ENCODE data around the gene LSM4. TPM values are rescaled to one million over a fixed set of nuclear protein-coding genes. Genes with fewer than 3 reads are reported as not detected.

LSM4 gene
- total and polyA plus RNA-seq, 2 of the 13 experiments (the other 11 are each of a cell fraction or from before 2014, with no cell fraction given) = 65.8 to 166 TPM

DNA sequence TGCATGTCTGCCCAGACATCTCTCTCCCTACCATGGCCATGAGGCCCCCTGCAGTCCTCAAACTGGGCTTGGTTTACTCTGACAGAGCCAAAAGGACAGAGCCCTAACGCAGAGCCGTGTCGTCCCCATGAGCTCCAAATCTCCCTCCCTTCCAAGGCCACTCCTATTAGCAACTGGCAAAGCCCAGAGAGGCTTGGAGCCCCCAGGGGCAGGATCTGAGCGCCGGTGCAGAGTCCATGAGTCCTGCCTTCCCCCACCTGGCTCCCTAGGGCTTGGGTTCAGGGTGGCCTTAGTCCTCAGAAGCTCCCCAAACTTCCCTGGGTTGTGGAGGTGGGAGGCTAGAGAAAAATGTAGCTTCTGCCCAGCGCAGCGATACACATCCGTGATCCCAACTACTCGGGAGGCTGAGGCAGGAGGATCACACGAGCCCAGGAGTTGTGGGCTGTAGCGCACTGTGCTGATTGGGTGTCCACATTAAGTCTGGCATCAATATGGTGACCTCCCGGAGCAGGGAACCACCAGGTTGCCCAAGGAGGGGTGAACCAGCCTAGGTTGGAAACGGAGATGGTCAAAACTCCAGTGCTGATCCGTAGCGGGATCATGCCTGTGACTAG, 10.1 kb upstream of the LSM4 start (continued):
- TF ChIP-seq, protein P1, sequence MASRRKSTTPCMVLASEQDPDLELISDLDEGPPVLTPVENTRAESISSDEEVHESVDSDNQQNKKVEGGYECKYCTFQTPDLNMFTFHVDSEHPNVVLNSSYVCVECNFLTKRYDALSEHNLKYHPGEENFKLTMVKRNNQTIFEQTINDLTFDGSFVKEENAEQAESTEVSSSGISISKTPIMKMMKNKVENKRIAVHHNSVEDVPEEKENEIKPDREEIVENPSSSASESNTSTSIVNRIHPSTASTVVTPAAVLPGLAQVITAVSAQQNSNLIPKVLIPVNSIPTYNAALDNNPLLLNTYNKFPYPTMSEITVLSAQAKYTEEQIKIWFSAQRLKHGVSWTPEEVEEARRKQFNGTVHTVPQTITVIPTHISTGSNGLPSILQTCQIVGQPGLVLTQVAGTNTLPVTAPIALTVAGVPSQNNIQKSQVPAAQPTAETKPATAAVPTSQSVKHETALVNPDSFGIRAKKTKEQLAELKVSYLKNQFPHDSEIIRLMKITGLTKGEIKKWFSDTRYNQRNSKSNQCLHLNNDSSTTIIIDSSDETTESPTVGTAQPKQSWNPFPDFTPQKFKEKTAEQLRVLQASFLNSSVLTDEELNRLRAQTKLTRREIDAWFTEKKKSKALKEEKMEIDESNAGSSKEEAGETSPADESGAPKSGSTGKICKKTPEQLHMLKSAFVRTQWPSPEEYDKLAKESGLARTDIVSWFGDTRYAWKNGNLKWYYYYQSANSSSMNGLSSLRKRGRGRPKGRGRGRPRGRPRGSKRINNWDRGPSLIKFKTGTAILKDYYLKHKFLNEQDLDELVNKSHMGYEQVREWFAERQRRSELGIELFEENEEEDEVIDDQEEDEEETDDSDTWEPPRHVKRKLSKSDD (CRISPR knock-in tag; IDR thresholded peaks at IDR 0.05; ENCODE audit: low read depth) = no peak
- TF ChIP-seq ZNF670 (CRISPR knock-in tag; IDR thresholded peaks at IDR 0.05; ENCODE audit: borderline replicate concordance) (no peak), MIXL1 (CRISPR knock-in tag; IDR thresholded peaks at IDR 0.05) (no peak), KLF11 (CRISPR knock-in tag; IDR thresholded peaks at IDR 0.05) (0 out of 2 replicates have a peak, but pooled peaks have one; percentile 40), ZNF672 (CRISPR knock-in tag; IDR thresholded peaks at IDR 0.05) (no peak), MED8 (CRISPR knock-in tag; IDR thresholded peaks at IDR 0.05; ENCODE audit: insufficient replicate concordance) (no peak), ZNF501 (CRISPR knock-in tag; IDR thresholded peaks at IDR 0.05) (no peak), ZNF230 (CRISPR knock-in tag; IDR thresholded peaks at IDR 0.05) (0 out of 2 replicates have a peak, but pooled peaks have one; percentile 33), FOSL1 (CRISPR knock-in tag; IDR thresholded peaks at IDR 0.05; ENCODE audit: borderline replicate concordance) (no peak), ZNF850 (CRISPR knock-in tag; conservative IDR thresholded peaks at IDR 0.05) (no peak), MATR3 (CRISPR knock-in tag; IDR thresholded peaks at IDR 0.05) (no peak), ZNF569 (CRISPR knock-in tag; IDR thresholded peaks at IDR 0.05; ENCODE audit: borderline replicate concordance) (no peak), TGIF2 (CRISPR knock-in tag; IDR thresholded peaks at IDR 0.05) (no peak), NPAS2 (CRISPR knock-in tag; IDR thresholded peaks at IDR 0.05; ENCODE audit: borderline replicate concordance) (no peak)
- TF ChIP-seq, protein P2, sequence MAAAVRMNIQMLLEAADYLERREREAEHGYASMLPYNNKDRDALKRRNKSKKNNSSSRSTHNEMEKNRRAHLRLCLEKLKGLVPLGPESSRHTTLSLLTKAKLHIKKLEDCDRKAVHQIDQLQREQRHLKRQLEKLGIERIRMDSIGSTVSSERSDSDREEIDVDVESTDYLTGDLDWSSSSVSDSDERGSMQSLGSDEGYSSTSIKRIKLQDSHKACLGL (CRISPR knock-in tag; IDR thresholded peaks at IDR 0.05) = 0 out of 2 replicates have a peak, but pooled peaks have one; percentile 26
- TF ChIP-seq, protein P3, sequence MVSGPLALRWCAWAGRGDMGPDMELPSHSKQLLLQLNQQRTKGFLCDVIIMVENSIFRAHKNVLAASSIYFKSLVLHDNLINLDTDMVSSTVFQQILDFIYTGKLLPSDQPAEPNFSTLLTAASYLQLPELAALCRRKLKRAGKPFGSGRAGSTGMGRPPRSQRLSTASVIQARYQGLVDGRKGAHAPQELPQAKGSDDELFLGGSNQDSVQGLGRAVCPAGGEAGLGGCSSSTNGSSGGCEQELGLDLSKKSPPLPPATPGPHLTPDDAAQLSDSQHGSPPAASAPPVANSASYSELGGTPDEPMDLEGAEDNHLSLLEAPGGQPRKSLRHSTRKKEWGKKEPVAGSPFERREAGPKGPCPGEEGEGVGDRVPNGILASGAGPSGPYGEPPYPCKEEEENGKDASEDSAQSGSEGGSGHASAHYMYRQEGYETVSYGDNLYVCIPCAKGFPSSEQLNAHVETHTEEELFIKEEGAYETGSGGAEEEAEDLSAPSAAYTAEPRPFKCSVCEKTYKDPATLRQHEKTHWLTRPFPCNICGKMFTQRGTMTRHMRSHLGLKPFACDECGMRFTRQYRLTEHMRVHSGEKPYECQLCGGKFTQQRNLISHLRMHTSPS (CRISPR knock-in tag; IDR thresholded peaks at IDR 0.05; ENCODE audit: low read depth) = no peak
- TF ChIP-seq, protein P4, sequence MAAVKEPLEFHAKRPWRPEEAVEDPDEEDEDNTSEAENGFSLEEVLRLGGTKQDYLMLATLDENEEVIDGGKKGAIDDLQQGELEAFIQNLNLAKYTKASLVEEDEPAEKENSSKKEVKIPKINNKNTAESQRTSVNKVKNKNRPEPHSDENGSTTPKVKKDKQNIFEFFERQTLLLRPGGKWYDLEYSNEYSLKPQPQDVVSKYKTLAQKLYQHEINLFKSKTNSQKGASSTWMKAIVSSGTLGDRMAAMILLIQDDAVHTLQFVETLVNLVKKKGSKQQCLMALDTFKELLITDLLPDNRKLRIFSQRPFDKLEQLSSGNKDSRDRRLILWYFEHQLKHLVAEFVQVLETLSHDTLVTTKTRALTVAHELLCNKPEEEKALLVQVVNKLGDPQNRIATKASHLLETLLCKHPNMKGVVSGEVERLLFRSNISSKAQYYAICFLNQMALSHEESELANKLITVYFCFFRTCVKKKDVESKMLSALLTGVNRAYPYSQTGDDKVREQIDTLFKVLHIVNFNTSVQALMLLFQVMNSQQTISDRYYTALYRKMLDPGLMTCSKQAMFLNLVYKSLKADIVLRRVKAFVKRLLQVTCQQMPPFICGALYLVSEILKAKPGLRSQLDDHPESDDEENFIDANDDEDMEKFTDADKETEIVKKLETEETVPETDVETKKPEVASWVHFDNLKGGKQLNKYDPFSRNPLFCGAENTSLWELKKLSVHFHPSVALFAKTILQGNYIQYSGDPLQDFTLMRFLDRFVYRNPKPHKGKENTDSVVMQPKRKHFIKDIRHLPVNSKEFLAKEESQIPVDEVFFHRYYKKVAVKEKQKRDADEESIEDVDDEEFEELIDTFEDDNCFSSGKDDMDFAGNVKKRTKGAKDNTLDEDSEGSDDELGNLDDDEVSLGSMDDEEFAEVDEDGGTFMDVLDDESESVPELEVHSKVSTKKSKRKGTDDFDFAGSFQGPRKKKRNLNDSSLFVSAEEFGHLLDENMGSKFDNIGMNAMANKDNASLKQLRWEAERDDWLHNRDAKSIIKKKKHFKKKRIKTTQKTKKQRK (IDR thresholded peaks at IDR 0.05; ENCODE audit: low read length) = no peak
- TF ChIP-seq, protein P5, sequence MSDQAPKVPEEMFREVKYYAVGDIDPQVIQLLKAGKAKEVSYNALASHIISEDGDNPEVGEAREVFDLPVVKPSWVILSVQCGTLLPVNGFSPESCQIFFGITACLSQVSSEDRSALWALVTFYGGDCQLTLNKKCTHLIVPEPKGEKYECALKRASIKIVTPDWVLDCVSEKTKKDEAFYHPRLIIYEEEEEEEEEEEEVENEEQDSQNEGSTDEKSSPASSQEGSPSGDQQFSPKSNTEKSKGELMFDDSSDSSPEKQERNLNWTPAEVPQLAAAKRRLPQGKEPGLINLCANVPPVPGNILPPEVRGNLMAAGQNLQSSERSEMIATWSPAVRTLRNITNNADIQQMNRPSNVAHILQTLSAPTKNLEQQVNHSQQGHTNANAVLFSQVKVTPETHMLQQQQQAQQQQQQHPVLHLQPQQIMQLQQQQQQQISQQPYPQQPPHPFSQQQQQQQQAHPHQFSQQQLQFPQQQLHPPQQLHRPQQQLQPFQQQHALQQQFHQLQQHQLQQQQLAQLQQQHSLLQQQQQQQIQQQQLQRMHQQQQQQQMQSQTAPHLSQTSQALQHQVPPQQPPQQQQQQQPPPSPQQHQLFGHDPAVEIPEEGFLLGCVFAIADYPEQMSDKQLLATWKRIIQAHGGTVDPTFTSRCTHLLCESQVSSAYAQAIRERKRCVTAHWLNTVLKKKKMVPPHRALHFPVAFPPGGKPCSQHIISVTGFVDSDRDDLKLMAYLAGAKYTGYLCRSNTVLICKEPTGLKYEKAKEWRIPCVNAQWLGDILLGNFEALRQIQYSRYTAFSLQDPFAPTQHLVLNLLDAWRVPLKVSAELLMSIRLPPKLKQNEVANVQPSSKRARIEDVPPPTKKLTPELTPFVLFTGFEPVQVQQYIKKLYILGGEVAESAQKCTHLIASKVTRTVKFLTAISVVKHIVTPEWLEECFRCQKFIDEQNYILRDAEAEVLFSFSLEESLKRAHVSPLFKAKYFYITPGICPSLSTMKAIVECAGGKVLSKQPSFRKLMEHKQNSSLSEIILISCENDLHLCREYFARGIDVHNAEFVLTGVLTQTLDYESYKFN (CRISPR knock-in tag; conservative IDR thresholded peaks at IDR 0.05) = peak; percentile 67
